HG03378 (cell line): ENCODE results near the gene PNKD.
A peak's percentile ranks its signal among the peaks of the same experiment; 100 is the strongest.
"Not testable (repeated sequence)": the region's sequence is repeated elsewhere in the genome, so short reads cannot be mapped to it uniquely, and the experiment has no call there.

Experiments used
- ATAC-seq: cut with Tn5 transposase; IDR thresholded peaks from one replicate; pipeline ENCODE4 v1.9.1; 2021; ENCODE audit warnings: mild to moderate bottlenecking, moderate library complexity; ENCODE audit not compliant: unreplicated experiment

Gene PNKD

GRCh38 chr2:218314764-218315163 is 44.4 kb downstream of the PNKD start:
- not testable (repeated sequence) for ATAC-seq

GRCh38 chr2:218315397-218315796 is 45.1 kb downstream of the PNKD start:
- ATAC-seq: no peak

- no peak for ATAC-seq
Observed at GRCh38 chr2:218317303-218317630, 46.9 kb downstream of the PNKD start.

- ATAC-seq: no peak
Observed at GRCh38 chr2:218317835-218318234, 47.5 kb downstream of the PNKD start.

- no peak for ATAC-seq
Observed at GRCh38 chr2:218318241-218318640, 47.9 kb downstream of the PNKD start.

GRCh38 chr2:218319813-218320365 is 49.6 kb downstream of the PNKD start:
- ATAC-seq: no peak

- no peak for ATAC-seq
Observed at GRCh38 chr2:218320704-218321336, 50.5 kb downstream of the PNKD start.

GRCh38 chr2:218322768-218323525 is 52.6 kb downstream of the PNKD start:
- peak; percentile 53 for ATAC-seq

- ATAC-seq: no peak
Observed at GRCh38 chr2:218323526-218324472, 53.5 kb downstream of the PNKD start.

GRCh38 chr2:218325566-218326160 is 55.3 kb downstream of the PNKD start:
- ATAC-seq: no peak

- ATAC-seq: no peak
Observed at GRCh38 chr2:218326315-218326714, 56.0 kb downstream of the PNKD start.

- ATAC-seq: no peak
Observed at GRCh38 chr2:218327451-218328210, 57.3 kb downstream of the PNKD start.

GRCh38 chr2:218328294-218328693 is 58.0 kb downstream of the PNKD start:
- ATAC-seq: no peak

- ATAC-seq: peak; percentile 37
Observed at GRCh38 chr2:218329027-218329825, 58.9 kb downstream of the PNKD start.

GRCh38 chr2:218329826-218330593 is 59.7 kb downstream of the PNKD start:
- peak; percentile 34 for ATAC-seq

GRCh38 chr2:218331745-218332144 is 61.4 kb downstream of the PNKD start:
- ATAC-seq: no peak

GRCh38 chr2:218332288-218332687 is 62.0 kb downstream of the PNKD start:
- no peak for ATAC-seq

- ATAC-seq: no peak
Observed at GRCh38 chr2:218332920-218333645, 62.8 kb downstream of the PNKD start.
